GM18951 (cell line): ENCODE data around the gene ITCH.
"Not testable (repeated sequence)": the region's sequence is repeated elsewhere in the genome, so short reads cannot be mapped to it uniquely, and the experiment has no call there.

Source experiments
- POLR2A ChIP-seq: IDR thresholded peaks from 4 replicates; pipeline ENCODE4 v1.6.1; 2011; ENCODE audit warnings: mild to moderate bottlenecking; ENCODE audit not compliant: insufficient read length, insufficient read depth; ENCODE audit errors: extremely low read depth
- in situ Hi-C: fragments of 300-500 bp; cut with MboI; formaldehyde crosslinking; loops from one replicate; pipeline ENCODE4 v1.12.0; 2022; ENCODE audit warnings: low sequenced_read_pairs, mixed read lengths, inconsistent platforms; ENCODE audit not compliant: unreplicated experiment

ITCH gene

GRCh38 chr20:34459209-34459897 lies 96.3 kb downstream of the ITCH start:
- in situ Hi-C loops = loop anchor here (10.0 kb wide), 1 partner anchor 145 kb away; no protein-coding TSS in a partner anchor
- no peak for TF ChIP-seq POLR2A

- TF ChIP-seq POLR2A = no peak
- in situ Hi-C loops = no loop called here
Measured at GRCh38 chr20:34461779-34462087, 98.7 kb downstream of the ITCH start.

- in situ Hi-C loops = no loop called here
- TF ChIP-seq POLR2A = no peak
Measured at GRCh38 chr20:34468951-34469350, 105.9 kb downstream of the ITCH start.

GRCh38 chr20:34472246-34472925 lies 109.3 kb downstream of the ITCH start:
- in situ Hi-C loops = no loop called here
- no peak for TF ChIP-seq POLR2A

- in situ Hi-C loops = no loop called here
- no peak for TF ChIP-seq POLR2A
Measured at GRCh38 chr20:34473262-34473883, 110.3 kb downstream of the ITCH start.

GRCh38 chr20:34475979-34476736 lies 113.1 kb downstream of the ITCH start:
- in situ Hi-C loops = no loop called here
- no peak for TF ChIP-seq POLR2A

- in situ Hi-C loops = no loop called here
- TF ChIP-seq POLR2A = no peak
Measured at GRCh38 chr20:34479627-34480026, 116.6 kb downstream of the ITCH start.

- in situ Hi-C loops = not testable (repeated sequence)
Measured at GRCh38 chr20:34482154-34482553, 119.1 kb downstream of the ITCH start.

GRCh38 chr20:34483585-34484220 lies 120.6 kb downstream of the ITCH start:
- in situ Hi-C loops = not testable (repeated sequence)

GRCh38 chr20:34485068-34485634 lies 122.1 kb downstream of the ITCH start:
- TF ChIP-seq POLR2A = no peak
- in situ Hi-C loops = no loop called here

- TF ChIP-seq POLR2A = no peak
- in situ Hi-C loops = no loop called here
Measured at GRCh38 chr20:34491226-34491931, 128.3 kb downstream of the ITCH start.

- in situ Hi-C loops = no loop called here
Measured at GRCh38 chr20:34491932-34492509, 128.9 kb downstream of the ITCH start.

More at GRCh38 chr20:34491932-34492509, 128.9 kb downstream of the ITCH start:
- no peak for TF ChIP-seq POLR2A
